MM.1S (cell line): ENCODE data around the gene BMPR1A.

Experiments
- DNase-seq: peaks from one replicate; pipeline ENCODE4 v3.0.0-alpha.2; 2015
- H2AFZ ChIP-seq: fragments of 300-600 bp; sonication (generic); 2 replicates; pipeline ENCODE4 v1.6.0; 2016; ENCODE audit warnings: antibody characterized with exemption, low read length
- H3F3A ChIP-seq: fragments of 300-600 bp; sonication (generic); 2 replicates; pipeline ENCODE4 v1.6.1; 2016; ENCODE audit warnings: mild to moderate bottlenecking, antibody characterized with exemption, low read length, moderate library complexity, mixed read lengths; ENCODE audit not compliant: insufficient read depth
- H3K27ac ChIP-seq: fragments of 300-600 bp; sonication (generic); 2 replicates; pipeline ENCODE4 v1.5.1; 2016; ENCODE audit warnings: mild to moderate bottlenecking, low read length
- H3K27me3 ChIP-seq: fragments of 300-600 bp; sonication (generic); replicated peaks from 2 replicates; pipeline ENCODE4 v1.6.0; 2016; ENCODE audit warnings: low read length; ENCODE audit not compliant: insufficient read depth
- H3K36me3 ChIP-seq: fragments of 300-600 bp; sonication (generic); replicated peaks from 2 replicates; pipeline ENCODE4 v1.6.1; 2016; ENCODE audit warnings: mild to moderate bottlenecking, low read length, mixed read lengths; ENCODE audit not compliant: insufficient read depth
- H3K4me1 ChIP-seq: fragments of 300-600 bp; sonication (generic); 2 replicates; pipeline ENCODE4 v1.6.1; 2016; ENCODE audit warnings: low read length, mixed read lengths
- H3K4me2 ChIP-seq: fragments of 300-600 bp; sonication (generic); 2 replicates; pipeline ENCODE4 v1.6.0; 2016; ENCODE audit warnings: low read depth, low read length
- H3K4me3 ChIP-seq: fragments of 300-600 bp; sonication (generic); 2 replicates; pipeline ENCODE4 v1.5.1; 2016; ENCODE audit warnings: low read length, mixed read lengths
- H3K79me2 ChIP-seq: fragments of 300-600 bp; sonication (generic); 2 replicates; pipeline ENCODE4 v1.6.1; 2016; ENCODE audit warnings: mixed run types, low read length, mixed read lengths
- H3K9ac ChIP-seq: fragments of 300-600 bp; sonication (generic); 2 replicates; pipeline ENCODE4 v1.6.1; 2016; ENCODE audit warnings: low read length, mixed read lengths
- H3K9me2 ChIP-seq: fragments of 300-600 bp; sonication (generic); replicated peaks from 2 replicates; pipeline ENCODE4 v1.6.1; 2016; ENCODE audit warnings: mild to moderate bottlenecking, low read length, mixed read lengths; ENCODE audit not compliant: insufficient read depth
- H3K9me3 ChIP-seq: fragments of 300-600 bp; sonication (generic); replicated peaks from 2 replicates; pipeline ENCODE4 v1.6.1; 2016; ENCODE audit warnings: mild to moderate bottlenecking, low read length, mixed read lengths; ENCODE audit not compliant: insufficient read depth
- H4K20me1 ChIP-seq: fragments of 300-600 bp; sonication (generic); 2 replicates; pipeline ENCODE4 v1.6.1; 2016; ENCODE audit warnings: mild to moderate bottlenecking, low read length, moderate library complexity, mixed read lengths; ENCODE audit not compliant: insufficient read depth
- EZH2 ChIP-seq: fragments of 300-600 bp; sonication (generic); optimal IDR thresholded peaks from 2 replicates; pipeline ENCODE3; 2017; ENCODE audit warnings: low read depth, mild to moderate bottlenecking, antibody characterized with exemption, low read length, mixed read lengths
- EZH2phosphoT487 ChIP-seq: fragments of 300-600 bp; sonication (generic); IDR thresholded peaks from 2 replicates; pipeline ENCODE4 v1.6.1; 2018; ENCODE audit warnings: antibody characterized with exemption, low read length
- TF ChIP-seq, protein P1 (sequence below): fragments of 300-600 bp; sonication (generic); IDR thresholded peaks from 2 replicates; pipeline ENCODE4 v1.5.1; 2016; ENCODE audit warnings: antibody characterized with exemption, low read length, mixed read lengths

BMPR1A gene

DNA sequence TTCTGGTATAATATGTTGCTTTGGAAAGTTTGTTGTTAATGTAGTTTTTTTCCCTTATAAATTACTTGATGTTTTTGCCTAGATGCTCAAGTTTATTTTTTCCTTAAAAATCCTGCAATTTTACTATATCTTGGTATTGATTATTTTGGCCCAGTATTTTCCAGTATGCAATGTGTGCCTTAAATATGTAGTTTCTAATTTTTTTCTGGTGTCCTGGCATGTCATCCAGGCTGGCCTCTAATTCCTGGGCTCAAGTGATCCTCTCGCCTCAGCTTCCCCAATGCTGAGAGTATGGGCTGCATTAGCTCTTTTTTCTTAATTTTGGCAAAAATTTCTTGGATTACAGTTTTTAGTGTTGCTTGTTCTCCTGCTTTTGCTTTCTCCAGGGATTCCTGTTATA, 57.6 kb downstream of the BMPR1A start:
- no peak for TF ChIP-seq EZH2
- TF ChIP-seq EZH2phosphoT487: no peak
- TF ChIP-seq, protein P1, sequence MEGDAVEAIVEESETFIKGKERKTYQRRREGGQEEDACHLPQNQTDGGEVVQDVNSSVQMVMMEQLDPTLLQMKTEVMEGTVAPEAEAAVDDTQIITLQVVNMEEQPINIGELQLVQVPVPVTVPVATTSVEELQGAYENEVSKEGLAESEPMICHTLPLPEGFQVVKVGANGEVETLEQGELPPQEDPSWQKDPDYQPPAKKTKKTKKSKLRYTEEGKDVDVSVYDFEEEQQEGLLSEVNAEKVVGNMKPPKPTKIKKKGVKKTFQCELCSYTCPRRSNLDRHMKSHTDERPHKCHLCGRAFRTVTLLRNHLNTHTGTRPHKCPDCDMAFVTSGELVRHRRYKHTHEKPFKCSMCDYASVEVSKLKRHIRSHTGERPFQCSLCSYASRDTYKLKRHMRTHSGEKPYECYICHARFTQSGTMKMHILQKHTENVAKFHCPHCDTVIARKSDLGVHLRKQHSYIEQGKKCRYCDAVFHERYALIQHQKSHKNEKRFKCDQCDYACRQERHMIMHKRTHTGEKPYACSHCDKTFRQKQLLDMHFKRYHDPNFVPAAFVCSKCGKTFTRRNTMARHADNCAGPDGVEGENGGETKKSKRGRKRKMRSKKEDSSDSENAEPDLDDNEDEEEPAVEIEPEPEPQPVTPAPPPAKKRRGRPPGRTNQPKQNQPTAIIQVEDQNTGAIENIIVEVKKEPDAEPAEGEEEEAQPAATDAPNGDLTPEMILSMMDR: no peak
- H3K9me3 ChIP-seq: no peaks in the 10 kb centered on the region
- H3K27ac ChIP-seq: no peak overlapping the region
- no peak overlapping the region for H3K9ac ChIP-seq
- no peak overlapping the region for H3K4me2 ChIP-seq
- no peaks in the 10 kb centered on the region for H4K20me1 ChIP-seq
- H2AFZ ChIP-seq: no peak overlapping the region
- H3K4me3 ChIP-seq: no peak overlapping the region
- no peaks in the 10 kb centered on the region for H3K27me3 ChIP-seq
- H3K4me1 ChIP-seq: no peaks in the 10 kb centered on the region
- no peak for DNase-seq
- H3K9me2 ChIP-seq: no peaks in the 10 kb centered on the region
- H3K79me2 ChIP-seq: no peaks in the 10 kb centered on the region; the same call in 1 of the 2 replicates
- H3F3A ChIP-seq: no peaks in the 10 kb centered on the region
- H3K36me3 ChIP-seq: no peaks in the 10 kb centered on the region

DNA sequence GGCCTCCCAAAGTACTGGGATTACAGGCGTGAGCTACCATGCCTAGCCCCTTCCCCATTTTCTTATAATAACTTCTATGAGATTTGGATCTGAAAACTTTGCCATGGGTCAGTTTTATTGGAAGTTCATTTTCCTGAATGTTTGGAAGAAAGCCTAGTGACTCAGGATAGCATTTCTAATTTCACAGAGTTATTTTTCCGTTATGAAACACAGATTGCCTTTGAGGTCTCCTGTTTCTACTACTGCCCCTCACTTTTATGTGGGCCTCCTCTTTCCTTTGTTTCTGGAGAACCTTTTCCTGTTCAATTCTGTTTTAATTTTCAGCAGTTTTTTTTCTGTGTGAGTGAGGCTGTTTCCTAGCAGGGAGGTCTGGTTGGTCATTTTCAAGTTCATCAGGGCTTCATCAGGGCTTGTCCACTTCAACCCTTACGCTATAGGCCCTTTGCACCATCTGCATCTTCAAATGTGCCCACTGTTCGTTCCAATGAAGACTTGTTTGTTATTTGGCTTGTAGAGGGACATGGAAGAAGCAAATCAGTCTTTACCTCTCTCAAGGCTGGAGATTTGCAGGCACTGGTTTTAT, 58.7 kb downstream of the BMPR1A start:
- no peak overlapping the region for H3K4me3 ChIP-seq
- H3K36me3 ChIP-seq: no peaks in the 10 kb centered on the region
- no peaks in the 10 kb centered on the region for H3K9me3 ChIP-seq
- no peaks in the 10 kb centered on the region; the same call in 1 of the 2 replicates for H3K79me2 ChIP-seq
- no peaks in the 10 kb centered on the region for H3K4me1 ChIP-seq
- no peak for TF ChIP-seq EZH2
- no peak for TF ChIP-seq EZH2phosphoT487
- TF ChIP-seq, protein P1: no peak
- H4K20me1 ChIP-seq: no peaks in the 10 kb centered on the region
- H3K9ac ChIP-seq: no peak overlapping the region
- no peaks in the 10 kb centered on the region for H3F3A ChIP-seq
- H3K9me2 ChIP-seq: no peaks in the 10 kb centered on the region
- no peak overlapping the region for H3K27ac ChIP-seq
- H3K4me2 ChIP-seq: no peak overlapping the region
- no peak for DNase-seq
- H2AFZ ChIP-seq: no peak overlapping the region
- H3K27me3 ChIP-seq: no peaks in the 10 kb centered on the region

DNA sequence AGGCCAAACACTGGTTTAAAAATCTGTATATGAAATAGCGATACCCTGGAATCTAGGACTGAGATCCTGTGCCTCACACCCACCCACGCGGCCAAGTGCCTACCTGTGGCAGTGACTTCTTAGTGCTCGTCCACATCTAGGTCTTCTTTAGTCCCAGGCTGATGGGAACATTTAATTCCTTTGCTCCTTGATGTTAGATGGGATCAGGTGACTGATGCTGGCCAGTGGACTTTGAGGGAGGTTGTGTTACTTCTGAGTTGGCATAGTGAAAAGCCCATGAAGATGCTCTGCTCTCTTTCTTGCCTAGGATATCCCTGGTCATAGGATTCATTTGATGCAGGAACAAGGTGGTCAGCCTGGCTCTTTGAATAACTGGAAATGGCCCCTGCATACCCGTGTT, 59.2 kb downstream of the BMPR1A start:
- no peaks in the 10 kb centered on the region for H3K9me3 ChIP-seq
- no peaks in the 10 kb centered on the region for H3K4me1 ChIP-seq
- H3K27ac ChIP-seq: no peak overlapping the region
- no peaks in the 10 kb centered on the region for H3K27me3 ChIP-seq
- no peaks in the 10 kb centered on the region; the same call in 1 of the 2 replicates for H3K79me2 ChIP-seq
- no peaks in the 10 kb centered on the region for H3K36me3 ChIP-seq
- no peak for DNase-seq
- no peak overlapping the region for H2AFZ ChIP-seq
- H3F3A ChIP-seq: no peaks in the 10 kb centered on the region
- H3K4me2 ChIP-seq: no peak overlapping the region
- H3K4me3 ChIP-seq: no peak overlapping the region
- TF ChIP-seq, protein P1: no peak
- no peak for TF ChIP-seq EZH2
- H3K9ac ChIP-seq: no peak overlapping the region
- no peaks in the 10 kb centered on the region for H4K20me1 ChIP-seq
- no peaks in the 10 kb centered on the region for H3K9me2 ChIP-seq
